PC-3 (cell line): ENCODE results near the gene MIB2. TPM values are rescaled to one million over a fixed set of nuclear protein-coding genes. Genes with fewer than 3 reads are reported as not detected.

Experiments
- ATAC-seq: fragments of 200-7000 bp; cut with Tn5 transposase; 2 replicates; pipeline ENCODE4 v1.9.1; 2020; ENCODE audit warnings: mild to moderate bottlenecking, moderate library complexity
- BruUV-seq: library from RNA; stranded (reverse); fragments of 400-500 nt; replicated peaks from 2 replicates; lab custom pipeline; 2021; lab: Mats Ljungman, UMichigan
- CTCF ChIA-PET: fragments of 300-600 bp; sonication (Branson Sonifier 250); formaldehyde crosslinking; loops from one replicate; lab custom pipeline; 2022; ENCODE audit warnings: antibody characterized with exemption; lab: Charles Lee
- POLR2A ChIA-PET: fragments of 300-600 bp; sonication (Branson Sonifier 250); formaldehyde crosslinking; loops from one replicate; lab custom pipeline; 2022; ENCODE audit warnings: antibody characterized with exemption; ENCODE audit not compliant: unreplicated experiment; lab: Charles Lee
- DNase-seq: peaks from one replicate; pipeline ENCODE4 v3.0.0-alpha.2; 2015
- H2AFZ ChIP-seq: fragments of 300-600 bp; sonication (generic); 2 replicates; pipeline ENCODE4 v1.6.0; 2016; ENCODE audit warnings: antibody characterized with exemption, low read length
- H3F3A ChIP-seq: fragments of 300-600 bp; sonication (generic); one replicate; pipeline ENCODE4 v1.6.0; 2017; ENCODE audit warnings: antibody characterized with exemption, low read length, control low read depth, mild to moderate bottlenecking; ENCODE audit not compliant: unreplicated experiment
- H3K27ac ChIP-seq: fragments of 300-600 bp; sonication (generic); 2 replicates; pipeline ENCODE4 v1.5.1; 2016; ENCODE audit warnings: mild to moderate bottlenecking, low read length
- H3K27me3 ChIP-seq: fragments of 300-600 bp; sonication (generic); 2 replicates; pipeline ENCODE4 v1.6.1; 2016; ENCODE audit warnings: low read length, mixed read lengths
- H3K36me3 ChIP-seq: fragments of 300-600 bp; sonication (generic); 2 replicates; pipeline ENCODE4 v1.6.1; 2016; ENCODE audit warnings: low read depth, mixed run types, low read length, mixed read lengths
- H3K4me1 ChIP-seq: fragments of 300-600 bp; sonication (generic); 2 replicates; pipeline ENCODE4 v1.5.1; 2016; ENCODE audit warnings: low read length; ENCODE audit not compliant: insufficient read depth
- H3K4me2 ChIP-seq: fragments of 300-600 bp; sonication (generic); 2 replicates; pipeline ENCODE4 v1.6.0; 2016; ENCODE audit warnings: low read length
- H3K4me3 ChIP-seq: fragments of 300-600 bp; sonication (generic); 2 replicates; pipeline ENCODE4 v1.5.1; 2016; ENCODE audit warnings: mild to moderate bottlenecking, low read length, mixed read lengths
- H3K79me2 ChIP-seq: fragments of 300-600 bp; sonication (generic); 2 replicates; pipeline ENCODE4 v1.6.1; 2017; ENCODE audit warnings: low read length, mixed read lengths
- H3K9ac ChIP-seq: fragments of 300-600 bp; sonication (generic); 2 replicates; pipeline ENCODE4 v1.6.0; 2016; ENCODE audit warnings: mild to moderate bottlenecking, low read length
- H3K9me2 ChIP-seq: fragments of 300-600 bp; sonication (generic); replicated peaks from 2 replicates; pipeline ENCODE4 v1.6.1; 2016; ENCODE audit warnings: mixed run types, low read length, mixed read lengths
- H3K9me3 ChIP-seq: fragments of 300-600 bp; sonication (generic); 2 replicates; pipeline ENCODE4 v1.6.1; 2016; ENCODE audit warnings: low read length, mixed read lengths
- H4K20me1 ChIP-seq: fragments of 300-600 bp; sonication (generic); 2 replicates; pipeline ENCODE4 v1.6.1; 2016; ENCODE audit warnings: low read length, mixed read lengths
- CTCF ChIP-seq: fragments of 300-600 bp; sonication (generic); conservative IDR thresholded peaks from 2 replicates; pipeline ENCODE4 v1.5.1; 2017; ENCODE audit warnings: antibody characterized with exemption, low read depth, mild to moderate bottlenecking, low read length
- EZH2 ChIP-seq: fragments of 300-600 bp; sonication (generic); IDR thresholded peaks from one replicate; pipeline ENCODE4 v1.6.1; 2017; ENCODE audit warnings: antibody characterized with exemption, mild to moderate bottlenecking, low read length; ENCODE audit not compliant: unreplicated experiment
- EZH2phosphoT487 ChIP-seq: fragments of 300-600 bp; sonication (generic); IDR thresholded peaks from 2 replicates; pipeline ENCODE4 v1.6.1; 2018; ENCODE audit warnings: mild to moderate bottlenecking, antibody characterized with exemption, low read length, borderline replicate concordance
- intact Hi-C: fragments of 100-400 bp; cut with micrococcal nuclease; formaldehyde crosslinking; loops from 2 replicates; pipeline ENCODE4 v1.9.0; 2023
- total RNA-seq: library from RNA; depleted of rRNA; stranded (reverse); fragments of >200 nt; gene quantifications from 2 replicates; pipeline ENCODE4 v1.2.3, GENCODE V29; 2014

The MIB2 gene
- total RNA-seq, 1 experiment from 2014 or later: 164 TPM

- Histone ChIP-seq H3K9me3 (no peaks in the 10 kb centered on the region), H3K79me2 (no peaks in the 10 kb centered on the region), H3K4me3 (no peak overlapping the region), H3K36me3 (peaks cover 17% of the 10 kb centered on the region), H2AFZ (no peak overlapping the region), H3F3A (peaks cover 3% of the 10 kb centered on the region), H4K20me1 (no peaks in the 10 kb centered on the region), H3K4me2 (no peak overlapping the region), H3K27ac (no peak overlapping the region), H3K4me1 (no peaks in the 10 kb centered on the region), H3K27me3 (no peaks in the 10 kb centered on the region), H3K9ac (no peak overlapping the region), H3K9me2 (no peaks in the 10 kb centered on the region)
- DNase-seq (no peak), ATAC-seq (no peak)
- BruUV-seq: no TSS peak
- ChIA-PET POLR2A (no interaction called here), CTCF (interaction anchor here (0.6 kb wide), 1 partner anchor 870 kb away, joined by 3 read pairs; no protein-coding TSS in a partner anchor)
- TF ChIP-seq CTCF: peak; percentile 78
- TF ChIP-seq EZH2: no peak
- intact Hi-C loops: no loop called here
Observed at GRCh38 chr1:1665815-1666251, 50.5 kb downstream of the MIB2 start.

- no peak for ATAC-seq
- CTCF ChIA-PET: no interaction called here
- no peak for DNase-seq
Observed at GRCh38 chr1:1666526-1666925, 51.2 kb downstream of the MIB2 start.

More at GRCh38 chr1:1666526-1666925, 51.2 kb downstream of the MIB2 start:
- no peaks in the 10 kb centered on the region for H3K79me2 ChIP-seq
- BruUV-seq: no TSS peak
- H3F3A ChIP-seq: peaks cover 3% of the 10 kb centered on the region
- no peak overlapping the region for H3K9ac ChIP-seq
- intact Hi-C loops: no loop called here
- TF ChIP-seq EZH2: no peak
- TF ChIP-seq CTCF: no peak
- no peak for TF ChIP-seq EZH2phosphoT487
- H3K36me3 ChIP-seq: peaks cover 24% of the 10 kb centered on the region
- no peak overlapping the region for H3K27ac ChIP-seq
- no peaks in the 10 kb centered on the region for H3K9me2 ChIP-seq
- H3K4me1 ChIP-seq: no peaks in the 10 kb centered on the region
- no peaks in the 10 kb centered on the region for H3K9me3 ChIP-seq
- no peak overlapping the region for H3K4me2 ChIP-seq
- POLR2A ChIA-PET: no interaction called here
- no peaks in the 10 kb centered on the region for H3K27me3 ChIP-seq
- H4K20me1 ChIP-seq: no peaks in the 10 kb centered on the region
- H3K4me3 ChIP-seq: no peak overlapping the region
- no peak overlapping the region for H2AFZ ChIP-seq
